Thymus (tissue), 11 donors: ENCODE results near the gene PPTC7. TPM values are rescaled to one million over a fixed set of nuclear protein-coding genes. Genes with fewer than 3 reads are reported as not detected.

ENCODE experiments used
- DNase-seq, 9 donors: peaks; one replicate each; pipeline ENCODE4 v3.0.0-alpha.2; 2013; ENCODE audit warnings: low spot score in 9 of 9, low read depth in 6 of 9, missing footprints in 1 of 9
- H3K27ac ChIP-seq, 2 donors: one replicate each; pipeline ENCODE4 v1.5.1; 2013; ENCODE audit warnings: control low read depth in 1 of 2, low read depth in 1 of 2, low read length in 1 of 2, mild to moderate bottlenecking in 1 of 2, moderate library complexity in 1 of 2
- H3K27me3 ChIP-seq, 2 donors: one replicate each; pipeline ENCODE4 v1.5.1; 2013; ENCODE audit warnings: low read length in 1 of 2; ENCODE audit not compliant: control insufficient read depth in 2 of 2, insufficient read depth in 1 of 2
- H3K36me3 ChIP-seq, 2 donors: one replicate each; pipeline ENCODE4 v1.5.1; 2013; ENCODE audit warnings: low read length in 1 of 2, mild to moderate bottlenecking in 1 of 2, moderate library complexity in 1 of 2; ENCODE audit not compliant: control insufficient read depth in 2 of 2, insufficient read depth in 2 of 2
- H3K4me1 ChIP-seq, 2 donors: one replicate each; pipeline ENCODE4 v1.5.1; 2013; ENCODE audit warnings: low read length in 2 of 2; ENCODE audit not compliant: control insufficient read depth in 2 of 2, insufficient read depth in 2 of 2
- H3K4me3 ChIP-seq, 2 donors: one replicate each; pipeline ENCODE4 v1.5.1; 2013; ENCODE audit warnings: low read length in 2 of 2, control low read depth in 1 of 2, mild to moderate bottlenecking in 1 of 2
- H3K9me3 ChIP-seq, 2 donors: one replicate each; pipeline ENCODE4 v1.5.1; 2013; ENCODE audit warnings: low read length in 1 of 2, mild to moderate bottlenecking in 1 of 2; ENCODE audit not compliant: control insufficient read depth in 2 of 2, insufficient read depth in 1 of 2
- WGBS: extraction: QIAGEN DNeasy Blood & Tissue Kit; methylation state at CpG from one replicate; pipeline ENCODE4 v1.1.7; 2013; 5-methylcytosine and 5-hydroxymethylcytosine counted together
- polyA plus RNA-seq: library from polyadenylated mRNA; stranded (reverse); fragments of 200-250 nt; gene quantifications from one replicate; pipeline ENCODE4 v1.2.3, GENCODE V29; 2013
- total RNA-seq: library from RNA; stranded (reverse); fragments of 120-200 nt; gene quantifications from one replicate; pipeline ENCODE4 v1.2.4, GENCODE V29; 2013
- donor health status: healthy.

PPTC7 gene
- total and polyA plus RNA-seq, 2 donors, result 5.8 to 19.2 TPM

DNA sequence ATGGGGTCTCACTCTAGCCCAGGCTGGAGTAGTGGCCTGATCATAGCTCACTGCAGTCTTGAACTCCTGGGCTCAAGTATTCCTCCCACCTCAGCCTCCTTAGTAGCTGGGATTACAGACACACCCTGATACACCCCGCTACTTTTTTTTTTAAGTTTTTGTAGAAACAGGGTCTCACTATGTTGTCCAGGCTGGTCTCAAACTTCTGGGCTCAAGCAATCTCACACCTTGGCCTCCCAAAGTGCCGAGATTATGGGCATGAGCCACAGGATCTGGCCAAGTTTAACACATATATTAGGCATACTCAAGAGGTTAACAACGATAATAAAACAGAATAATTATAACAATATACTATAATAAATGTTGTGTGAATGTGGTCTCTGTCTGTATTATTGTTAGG lies 25.8 kb downstream of the PPTC7 start:
- H3K27me3 ChIP-seq, result no peaks in the 10 kb centered on the region
- WGBS, result 99% methylated on average over 3 of the region's 3 CpGs
- peaks cover 0 to 8% of the 10 kb centered on the region in 2 donors for H3K4me1 ChIP-seq
- H3K36me3 ChIP-seq, result no peaks in the 10 kb centered on the region
- H3K9me3 ChIP-seq, result no peaks in the 10 kb centered on the region
- DNase-seq, result no peak
- H3K27ac ChIP-seq, result no peak overlapping the region
- no peak overlapping the region for H3K4me3 ChIP-seq

DNA sequence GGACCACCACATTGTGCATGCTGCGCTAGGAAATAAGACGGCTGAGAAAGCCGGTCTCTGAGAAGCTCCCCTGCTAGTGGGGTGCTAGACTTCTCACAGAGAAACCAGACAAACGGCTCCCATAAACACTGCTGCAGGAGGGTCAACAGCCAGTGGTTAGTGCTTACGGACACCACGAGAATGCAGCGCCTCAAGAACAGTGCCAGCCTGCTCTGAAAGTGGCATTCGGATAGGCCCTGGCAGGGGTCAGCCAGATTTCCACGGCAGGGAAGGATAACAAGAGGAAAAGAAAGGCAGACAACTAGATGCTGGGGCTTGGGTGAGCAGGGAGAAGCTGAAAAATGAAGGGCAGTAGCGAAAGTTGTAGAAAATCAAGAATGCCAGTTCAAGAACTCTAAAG lies 26.4 kb downstream of the PPTC7 start:
- no peaks in the 10 kb centered on the region for H3K36me3 ChIP-seq
- 97% methylated on average over 10 of the region's 10 CpGs for WGBS
- H3K4me1 ChIP-seq, result peaks cover 0 to 3% of the 10 kb centered on the region in 2 donors
- H3K9me3 ChIP-seq, result no peaks in the 10 kb centered on the region
- no peak overlapping the region for H3K27ac ChIP-seq
- H3K27me3 ChIP-seq, result no peaks in the 10 kb centered on the region
- H3K4me3 ChIP-seq, result no peak overlapping the region
- DNase-seq, result no peak

DNA sequence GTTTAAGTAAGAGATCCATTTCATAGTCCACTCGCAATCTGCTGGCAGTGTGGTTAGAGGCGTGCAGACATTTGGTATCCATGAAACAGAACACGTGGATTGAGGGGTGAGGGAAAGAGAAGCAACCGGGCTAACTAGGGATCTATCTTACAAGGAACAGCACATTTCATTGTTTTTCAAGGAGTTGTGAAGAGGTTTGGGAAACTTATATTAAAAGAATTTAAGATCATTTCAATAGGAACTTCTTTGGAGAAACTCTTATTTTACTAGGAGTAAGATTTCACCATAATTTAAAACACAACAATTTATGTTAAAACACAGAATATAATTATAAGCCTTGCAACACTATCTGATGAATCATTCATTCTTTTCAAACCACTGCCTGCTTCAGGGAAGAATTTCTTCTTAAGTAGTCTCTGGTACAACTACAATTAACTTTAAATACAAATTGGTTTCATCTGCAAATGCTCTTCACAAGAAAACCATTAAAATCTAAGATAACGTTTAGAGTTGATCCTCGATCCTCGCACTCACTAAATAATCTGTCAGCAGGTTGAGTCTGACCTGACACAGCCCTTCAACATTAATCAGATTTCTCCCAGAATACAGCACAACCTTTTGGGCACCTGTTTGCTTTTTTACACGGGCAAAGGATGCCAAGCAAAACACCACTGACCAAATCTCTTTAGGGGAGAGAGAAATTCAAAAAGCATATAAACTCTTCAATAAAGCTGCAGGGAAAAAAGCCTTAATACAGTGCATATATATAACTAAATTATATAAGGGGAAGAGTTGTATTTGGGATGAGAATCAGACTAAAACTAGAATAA lies 27.3 kb downstream of the PPTC7 start:
- Histone ChIP-seq H3K27ac (no peak overlapping the region), H3K4me1 (no peaks in the 10 kb centered on the region)
- DNase-seq, result no peak

DNA sequence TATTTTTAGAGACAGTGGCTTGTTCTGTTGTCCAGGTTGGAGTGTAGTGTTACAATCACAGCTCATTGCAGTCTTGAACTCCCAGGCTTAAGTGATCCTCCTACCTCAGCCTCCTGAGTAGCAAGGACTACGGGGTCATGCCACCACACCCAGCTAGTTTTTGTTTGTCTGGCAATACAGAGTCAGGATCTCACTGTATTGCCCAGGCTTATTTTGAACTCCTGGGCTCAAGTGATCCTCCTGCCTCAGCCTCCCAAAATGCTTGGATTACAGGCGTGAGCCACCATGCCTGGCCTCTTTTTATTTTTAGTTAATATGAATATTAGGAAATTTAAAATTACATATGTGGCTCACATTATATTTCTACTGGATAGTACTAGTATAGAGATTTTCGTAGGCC lies 28.9 kb downstream of the PPTC7 start:
- Histone ChIP-seq H3K9me3 (no peaks in the 10 kb centered on the region), H3K4me1 (no peaks in the 10 kb centered on the region), H3K36me3 (peaks cover 10 to 14% of the 10 kb centered on the region in 2 donors), H3K4me3 (no peak overlapping the region), H3K27me3 (no peaks in the 10 kb centered on the region), H3K27ac (no peak overlapping the region)
- 97% methylated on average over 3 of the region's 3 CpGs for WGBS
- DNase-seq, result no peak

More for the DNA sequence above, 27.3 kb downstream of the PPTC7 start:
- Histone ChIP-seq H3K9me3 (no peaks in the 10 kb centered on the region), H3K27me3 (no peaks in the 10 kb centered on the region), H3K4me3 (no peak overlapping the region), H3K36me3 (peaks cover 5 to 6% of the 10 kb centered on the region in 2 donors)
- 92% methylated on average over 8 of the region's 8 CpGs for WGBS

DNA sequence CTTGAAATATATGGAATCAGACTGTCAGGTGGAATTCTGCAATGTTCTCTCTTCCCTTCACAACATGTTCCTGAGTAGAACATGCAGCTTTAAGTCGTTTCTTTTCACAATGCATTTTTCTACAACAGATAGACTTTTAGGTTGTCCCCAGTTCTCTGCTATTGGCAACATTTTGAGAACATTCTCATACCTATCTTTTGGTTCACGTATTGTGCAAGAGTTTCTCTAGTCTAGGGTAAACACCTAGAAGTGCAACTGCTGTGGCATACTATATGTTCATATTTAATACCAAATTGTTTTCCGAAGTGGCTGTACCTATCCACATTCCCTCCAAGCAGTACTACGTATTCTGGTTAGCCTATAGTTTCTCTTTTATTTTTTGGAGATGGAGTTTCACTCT lies 32.1 kb downstream of the PPTC7 start:
- WGBS, result 98% methylated on average over 4 of the region's 4 CpGs
- Histone ChIP-seq H3K27me3 (no peaks in the 10 kb centered on the region), H3K4me3 (no peak overlapping the region), H3K36me3 (peaks cover 15 to 29% of the 10 kb centered on the region in 2 donors), H3K9me3 (no peaks in the 10 kb centered on the region), H3K27ac (no peak overlapping the region), H3K4me1 (no peaks in the 10 kb centered on the region)
- no peak for DNase-seq

DNA sequence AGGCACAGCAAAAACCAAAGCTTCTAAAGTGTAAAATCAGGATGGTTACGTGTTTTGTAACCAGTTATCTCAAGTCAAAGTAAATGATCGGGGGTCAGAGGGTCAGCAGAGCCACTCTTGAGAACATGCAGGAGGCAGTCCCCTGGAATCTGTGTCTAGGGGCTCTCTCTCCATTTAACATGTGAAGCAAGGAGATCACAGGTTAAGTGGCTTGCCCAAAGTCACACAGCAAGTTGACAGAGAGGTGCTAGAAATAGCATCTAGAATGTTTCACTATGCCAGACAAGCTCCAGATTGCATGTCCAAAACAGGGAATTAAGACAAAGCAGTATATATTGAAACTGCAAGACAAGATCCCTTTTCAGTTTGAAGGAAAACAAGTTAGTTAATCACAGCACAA lies 33.4 kb downstream of the PPTC7 start:
- no peak for DNase-seq
- Histone ChIP-seq H3K9me3 (no peaks in the 10 kb centered on the region), H3K36me3 (peaks cover 25 to 39% of the 10 kb centered on the region in 2 donors), H3K4me1 (no peaks in the 10 kb centered on the region), H3K27ac (no peak overlapping the region), H3K27me3 (no peaks in the 10 kb centered on the region), H3K4me3 (no peak overlapping the region)
- WGBS, result 98% methylated on average over 2 of the region's 2 CpGs

DNA sequence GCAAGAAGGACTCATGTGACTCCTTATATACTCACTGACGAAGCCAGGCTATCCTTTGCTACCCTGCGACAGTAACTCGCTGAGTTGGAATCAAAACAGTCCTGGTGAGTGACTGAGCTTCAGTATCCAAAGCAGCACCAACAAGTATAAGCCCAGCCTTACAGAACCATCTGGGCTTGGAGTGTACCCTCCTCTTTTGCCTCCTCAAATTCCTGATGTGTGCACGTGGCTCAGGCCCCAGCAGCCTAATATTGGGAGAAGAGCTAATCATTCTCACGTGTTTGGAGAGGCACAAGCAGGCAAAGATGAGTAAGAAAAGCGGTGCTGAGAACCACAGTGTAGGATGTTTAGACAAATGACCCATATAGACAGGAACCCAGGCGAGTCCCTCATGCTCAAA lies 34.4 kb downstream of the PPTC7 start:
- H3K4me3 ChIP-seq, result no peak overlapping the region
- DNase-seq, result no peak
- H3K9me3 ChIP-seq, result no peaks in the 10 kb centered on the region
- no peaks in the 10 kb centered on the region for H3K4me1 ChIP-seq
- no peak overlapping the region for H3K27ac ChIP-seq
- whole genome bisulfite sequencing, result 97% methylated on average over 7 of the region's 7 CpGs
- peaks cover 29 to 44% of the 10 kb centered on the region in 2 donors for H3K36me3 ChIP-seq
- H3K27me3 ChIP-seq, result no peaks in the 10 kb centered on the region

DNA sequence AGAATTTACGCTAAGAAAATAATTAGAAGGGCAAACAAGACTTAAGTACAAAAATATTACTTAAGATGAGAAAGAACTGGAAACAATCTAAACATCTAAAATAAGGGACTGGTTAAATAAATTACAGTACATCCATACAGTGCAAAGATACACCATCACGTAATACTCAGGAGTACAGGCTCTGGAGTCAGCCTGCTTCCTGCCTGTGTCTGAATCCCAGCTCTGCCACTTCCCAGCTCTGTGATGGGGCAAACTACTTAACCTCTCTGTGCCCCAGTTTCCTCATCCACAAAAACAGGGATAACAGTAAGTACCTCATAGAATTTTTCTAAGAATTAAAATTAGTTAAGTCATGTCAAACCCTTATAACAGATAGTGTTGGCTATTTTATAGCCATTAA lies 36.0 kb downstream of the PPTC7 start:
- Histone ChIP-seq H3K4me1 (no peaks in the 10 kb centered on the region), H3K27ac (no peak overlapping the region), H3K36me3 (peaks cover 36 to 56% of the 10 kb centered on the region in 2 donors), H3K27me3 (no peaks in the 10 kb centered on the region), H3K9me3 (no peaks in the 10 kb centered on the region), H3K4me3 (no peak overlapping the region)
- DNase-seq, result no peak
- over 99% methylated on average over 2 of the region's 2 CpGs for WGBS

DNA sequence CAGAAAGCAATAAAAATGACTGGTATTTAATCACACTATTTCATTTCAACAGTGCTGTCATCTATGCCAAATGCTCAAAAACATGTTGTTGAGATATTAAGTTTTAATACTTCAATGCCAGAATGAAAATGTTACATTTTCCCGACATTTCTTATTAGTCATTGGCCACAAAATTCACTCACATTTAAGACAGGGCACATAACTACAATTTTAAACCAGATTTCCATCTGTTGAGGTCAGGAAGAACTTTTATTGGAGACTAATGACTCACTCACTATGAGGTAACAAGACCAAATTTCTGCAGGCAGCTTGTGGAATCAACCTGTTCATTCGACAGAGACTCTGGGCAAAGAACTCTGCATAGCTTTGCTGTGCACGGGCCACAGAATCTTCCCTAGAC lies 36.8 kb downstream of the PPTC7 start:
- Histone ChIP-seq H3K36me3 (peaks cover 37 to 57% of the 10 kb centered on the region in 2 donors), H3K4me3 (no peak overlapping the region), H3K27me3 (no peaks in the 10 kb centered on the region), H3K4me1 (no peaks in the 10 kb centered on the region), H3K27ac (no peak overlapping the region), H3K9me3 (no peaks in the 10 kb centered on the region)
- DNase-seq, result no peak
- WGBS, result 97% methylated on average over 3 of the region's 3 CpGs
